Glomerular visceral epithelial cell (primary cell): ENCODE measurements around the gene RPGRIP1.
A peak's percentile ranks its signal among the peaks of the same experiment; 100 is the strongest.
"Not testable (repeated sequence)": the region's sequence is repeated elsewhere in the genome, so short reads cannot be mapped to it uniquely, and the experiment has no call there.

Source experiments
- DNase-seq: peaks from one replicate; pipeline ENCODE4 v3.0.0-alpha.2; 2016; ENCODE audit errors: extremely low spot score

RPGRIP1 gene

GRCh38 chr14:21258889-21259787 is 20.7 kb upstream of the RPGRIP1 start:
- no peak for DNase-seq

DNA sequence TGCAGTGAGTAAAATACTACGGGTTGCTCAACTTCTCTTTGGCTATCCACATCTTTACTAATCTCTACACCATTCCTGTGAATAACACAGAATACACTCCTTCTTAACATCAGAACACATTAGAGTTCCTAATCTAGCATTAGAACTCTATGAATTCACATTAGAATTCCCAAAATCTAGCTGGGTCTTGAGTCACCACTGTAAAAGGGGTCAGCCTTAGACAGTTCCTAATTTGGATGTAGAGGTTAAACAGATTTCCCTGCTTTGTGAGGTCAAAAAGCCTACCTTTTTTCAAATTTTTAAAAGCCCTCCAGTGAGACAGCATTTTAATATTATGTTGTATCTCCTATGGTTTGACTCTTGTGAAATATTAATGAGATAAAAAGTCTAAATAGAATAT is 18.1 kb upstream of the RPGRIP1 start:
- no peak for DNase-seq

DNA sequence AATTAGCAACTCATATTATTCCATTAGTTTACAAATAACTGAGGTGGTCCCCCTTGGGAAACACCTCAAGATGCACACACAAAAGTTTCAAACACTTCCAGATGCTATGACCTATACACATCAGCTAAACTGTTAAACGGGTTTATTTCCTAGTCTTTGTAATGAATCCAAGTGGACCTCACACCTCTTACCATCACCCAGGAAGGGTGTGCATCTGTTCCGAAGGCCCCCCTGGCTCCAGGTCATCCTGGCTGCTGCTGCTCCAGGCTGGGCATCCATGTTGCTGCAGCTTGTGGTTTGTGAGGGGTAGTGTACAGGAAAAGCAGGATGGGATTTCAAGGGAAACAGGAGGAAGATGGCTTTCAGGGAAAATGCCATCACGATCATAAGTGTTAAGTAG is 17.5 kb upstream of the RPGRIP1 start:
- DNase-seq, result no peak

- DNase-seq, result peak; percentile 59
Observed at GRCh38 chr14:21263284-21264024, 16.4 kb upstream of the RPGRIP1 start.

DNA sequence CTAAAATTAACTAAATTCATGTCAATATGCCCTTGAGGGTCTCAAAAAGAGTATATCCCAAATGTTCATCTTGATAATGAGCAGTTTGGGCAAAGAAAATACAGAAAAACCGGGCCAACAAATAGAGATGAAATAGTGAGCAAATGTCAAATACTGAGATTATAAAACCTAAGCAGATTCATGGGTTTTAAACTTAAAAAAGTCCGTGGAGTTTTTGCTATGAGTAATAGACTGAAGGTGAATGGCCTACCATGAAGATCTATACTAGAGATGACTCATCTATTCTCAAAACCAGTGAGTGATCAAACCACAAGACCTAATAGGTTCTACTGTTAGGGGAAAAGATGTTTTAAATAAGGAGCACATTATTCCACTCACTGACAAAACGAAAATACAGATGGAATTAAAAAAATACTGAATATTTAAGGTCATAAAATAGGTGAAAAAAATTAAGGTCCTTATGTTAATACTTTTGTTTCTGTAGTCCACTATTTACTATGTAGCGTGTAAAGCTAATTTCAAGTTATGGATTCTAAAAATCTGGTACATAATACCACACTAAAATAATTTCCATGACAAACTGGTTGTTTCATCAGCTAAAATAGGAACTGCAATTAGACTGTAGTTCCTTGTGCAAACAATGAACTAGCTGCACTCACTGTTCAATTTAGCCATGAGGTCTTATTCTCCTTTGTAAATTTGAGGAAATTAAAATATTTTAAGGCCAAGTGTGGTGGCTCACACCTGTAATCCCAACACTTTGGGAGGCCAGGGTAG is 15.7 kb upstream of the RPGRIP1 start:
- DNase-seq, result peak; percentile 73

- peak; percentile 23 for DNase-seq
Observed at GRCh38 chr14:21267431-21267845, 12.4 kb upstream of the RPGRIP1 start.

DNA sequence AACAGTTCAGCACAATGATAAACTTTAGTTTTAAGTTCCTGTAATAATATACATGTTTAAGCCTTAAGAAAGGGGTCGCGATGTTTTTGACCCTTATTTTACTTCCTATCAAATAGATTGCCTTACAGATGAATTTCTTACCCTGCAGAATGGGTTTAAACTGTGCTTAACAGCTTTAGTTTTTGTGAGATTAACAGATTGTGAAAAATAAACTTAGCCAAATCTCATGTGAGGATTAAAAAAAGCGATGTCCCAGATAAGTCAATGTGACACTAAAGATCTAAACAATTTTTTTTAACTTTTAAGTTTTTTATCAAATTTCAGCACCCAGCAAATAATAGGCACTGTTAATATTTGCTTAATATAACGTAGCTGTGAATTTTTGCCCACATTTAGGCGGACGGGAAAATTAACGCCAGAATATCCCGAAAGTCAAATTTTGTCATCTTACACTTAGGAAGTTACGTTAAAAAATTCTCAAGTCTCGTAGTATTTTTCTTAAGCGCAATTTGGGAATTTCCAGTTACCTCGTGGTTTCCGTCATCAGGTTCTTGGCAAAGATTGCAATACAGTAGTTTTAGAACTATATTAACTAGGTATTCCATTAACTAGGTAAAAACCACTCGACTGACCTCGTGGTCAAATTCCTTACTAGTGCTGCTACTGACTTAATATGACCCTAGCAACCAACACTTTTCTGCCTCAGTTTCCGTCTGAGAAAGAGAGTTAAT is 11.8 kb upstream of the RPGRIP1 start:
- DNase-seq, result peak; percentile 86

DNA sequence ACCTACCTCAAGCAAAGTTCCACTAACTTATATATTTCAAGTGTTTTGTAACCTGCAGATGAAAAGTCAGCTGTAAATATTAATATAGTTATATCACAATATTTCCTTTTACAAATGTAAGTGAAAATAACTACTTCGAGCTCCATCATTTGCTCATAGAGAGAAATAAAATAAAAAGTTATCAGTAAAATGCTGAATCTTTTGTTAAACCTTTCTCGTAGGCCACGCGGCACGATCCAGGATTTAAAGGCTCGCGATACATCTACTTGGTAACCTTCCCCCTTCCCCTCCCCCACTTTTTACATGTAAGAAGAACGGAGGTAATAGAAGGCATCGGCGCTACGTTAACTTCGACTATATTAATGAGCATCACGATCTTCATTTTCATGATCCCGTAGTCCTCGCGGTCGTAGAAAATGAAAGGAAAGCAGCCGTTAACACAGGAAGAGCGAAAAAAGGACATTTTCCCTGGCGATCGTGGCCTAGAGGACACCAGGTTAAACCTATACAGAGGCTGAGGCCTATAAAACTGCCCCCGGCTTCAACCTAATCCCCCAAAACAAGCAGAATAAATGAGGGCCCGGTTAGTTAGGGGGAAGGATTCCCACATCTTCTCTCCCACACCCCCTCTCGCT is 11.1 kb upstream of the RPGRIP1 start:
- DNase-seq, result peak; percentile 61

DNA sequence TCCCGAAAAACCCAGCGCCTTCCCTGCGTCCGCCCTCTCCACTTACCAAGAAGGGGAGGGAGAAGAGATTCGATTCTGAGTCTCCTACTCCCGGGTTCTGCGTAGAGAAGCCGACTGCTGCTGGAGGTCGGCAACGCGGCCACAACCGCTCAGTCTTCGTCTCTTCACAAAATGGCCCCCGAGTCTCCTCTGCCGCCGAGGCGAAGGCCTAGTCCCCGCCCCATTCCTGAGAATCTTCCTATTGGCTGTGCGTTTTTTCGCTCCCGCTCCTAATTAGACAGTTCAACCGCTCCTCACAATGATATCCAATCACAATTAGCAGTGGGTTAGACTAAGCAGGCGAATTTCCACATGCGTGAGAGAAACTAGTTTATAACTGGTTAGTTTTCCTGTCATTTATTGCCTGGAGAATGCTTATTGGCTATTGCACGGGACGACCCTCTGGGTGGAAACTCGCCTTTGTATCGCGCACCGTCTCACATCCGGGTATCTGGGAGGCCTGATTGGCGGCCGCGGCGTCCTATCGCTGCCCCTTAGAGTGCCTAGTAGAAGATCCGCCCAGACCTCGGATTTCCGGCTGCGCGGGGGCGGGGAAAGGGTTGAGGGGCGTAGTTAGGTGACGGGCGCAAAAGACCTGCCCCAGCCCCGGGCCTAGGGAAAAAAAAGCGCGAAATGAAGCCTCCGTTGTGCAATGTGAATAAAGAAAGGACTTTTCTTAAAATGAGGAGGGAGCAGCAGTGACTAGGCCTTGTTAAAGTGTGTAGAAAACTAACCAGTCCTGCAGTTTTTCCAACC is 10.4 kb upstream of the RPGRIP1 start, which contains the start of gene HNRNPC:
HNRNPC (minus strand) TSS at position 191 of the 795 bp plus-strand sequence. CDS start 35,249 bp downstream, outside the sequence.
- peak; percentile 100 for DNase-seq

- not testable (repeated sequence) for DNase-seq
Observed at GRCh38 chr14:21272661-21273060, 7.2 kb upstream of the RPGRIP1 start.

DNA sequence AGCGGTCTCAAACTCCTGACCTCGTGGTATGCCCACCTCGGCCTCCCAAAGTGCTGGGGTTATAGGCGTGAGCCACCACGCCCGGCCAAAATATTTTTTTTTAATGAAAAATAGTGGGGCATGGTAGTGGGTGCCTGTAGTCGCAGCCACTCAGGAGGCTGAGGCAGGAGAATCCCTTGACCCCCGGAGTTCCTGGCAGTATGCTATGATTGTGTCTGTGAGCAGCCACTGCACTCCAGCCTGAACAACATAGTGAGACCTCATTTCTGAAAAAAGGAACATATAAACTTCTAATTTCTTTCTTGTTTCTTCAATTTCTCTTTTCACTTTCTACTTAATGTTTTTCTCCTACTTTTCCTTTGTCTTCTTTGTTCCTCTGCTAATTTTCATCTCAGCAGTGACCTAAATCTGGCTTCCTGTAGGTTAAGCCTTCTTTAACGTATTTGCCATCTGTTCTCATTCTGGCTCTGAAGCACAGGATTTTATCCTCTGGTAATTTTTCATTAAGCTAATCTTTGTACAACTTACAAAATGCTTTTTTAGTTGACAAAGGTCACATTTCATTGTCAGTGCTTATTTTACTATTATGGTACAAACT is 4.5 kb upstream of the RPGRIP1 start:
- no peak for DNase-seq

GRCh38 chr14:21278632-21279031 is 1.3 kb upstream of the RPGRIP1 start:
- no peak for DNase-seq

DNA sequence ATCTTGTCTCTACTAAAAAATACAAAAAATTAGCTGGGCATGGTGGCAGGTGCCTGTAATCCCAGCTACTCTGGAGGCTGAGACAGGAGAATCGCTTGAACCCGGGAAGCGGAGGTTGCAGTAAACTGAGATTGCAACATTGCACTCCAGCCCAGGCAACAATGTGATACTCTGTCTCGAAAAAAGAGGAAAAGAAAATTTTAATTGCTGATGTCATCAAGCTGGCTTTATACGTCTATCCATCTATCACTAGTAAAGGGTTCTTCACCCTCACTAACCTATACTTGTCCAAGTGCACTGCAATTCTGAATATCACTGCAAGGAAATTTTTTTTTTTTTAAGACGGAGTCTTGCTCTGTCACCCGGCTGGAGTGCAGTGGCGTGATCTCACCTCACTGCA is 2.0 kb downstream of the RPGRIP1 start:
- DNase-seq, result not testable (repeated sequence)

- not testable (repeated sequence) for DNase-seq
Observed at GRCh38 chr14:21286516-21286915, 6.6 kb downstream of the RPGRIP1 start.

DNA sequence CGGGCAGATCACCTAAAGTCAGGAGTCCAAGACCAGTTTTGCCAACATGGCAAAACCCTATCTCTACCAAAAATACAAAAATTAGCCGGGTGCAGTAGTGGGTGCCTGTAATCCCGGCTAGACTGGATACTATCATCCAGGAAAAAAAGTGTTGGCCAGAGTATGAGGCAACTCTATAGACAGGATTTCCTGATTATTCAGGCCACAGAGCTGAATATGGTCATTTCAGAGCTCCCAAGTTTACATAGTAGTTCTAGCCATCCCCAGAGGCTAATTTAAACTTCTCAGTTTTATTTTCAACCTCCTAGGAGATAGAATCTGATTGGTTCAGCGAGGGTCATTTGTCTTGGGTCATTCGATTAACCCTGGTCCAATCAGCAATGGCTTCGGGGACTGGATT is 7.3 kb downstream of the RPGRIP1 start:
- no peak for DNase-seq

- not testable (repeated sequence) for DNase-seq
Observed at GRCh38 chr14:21294026-21294425, 14.1 kb downstream of the RPGRIP1 start.

GRCh38 chr14:21298358-21298757 is 18.5 kb downstream of the RPGRIP1 start:
- no peak for DNase-seq

- no peak for DNase-seq
Observed at GRCh38 chr14:21299562-21300130, 19.8 kb downstream of the RPGRIP1 start.

GRCh38 chr14:21300892-21301291 is 21.0 kb downstream of the RPGRIP1 start:
- DNase-seq, result no peak
